Measurements from ENCODE around the gene TEF. TPM values are rescaled to one million over a fixed set of nuclear protein-coding genes. Genes with fewer than 3 reads are reported as not detected.
A peak's percentile ranks its signal among the peaks of the same experiment; 100 is the strongest.

TEF gene
- total and polyA plus RNA-seq, 4 donors: 5.7 to 16.2 (median 10.2) TPM

DNA sequence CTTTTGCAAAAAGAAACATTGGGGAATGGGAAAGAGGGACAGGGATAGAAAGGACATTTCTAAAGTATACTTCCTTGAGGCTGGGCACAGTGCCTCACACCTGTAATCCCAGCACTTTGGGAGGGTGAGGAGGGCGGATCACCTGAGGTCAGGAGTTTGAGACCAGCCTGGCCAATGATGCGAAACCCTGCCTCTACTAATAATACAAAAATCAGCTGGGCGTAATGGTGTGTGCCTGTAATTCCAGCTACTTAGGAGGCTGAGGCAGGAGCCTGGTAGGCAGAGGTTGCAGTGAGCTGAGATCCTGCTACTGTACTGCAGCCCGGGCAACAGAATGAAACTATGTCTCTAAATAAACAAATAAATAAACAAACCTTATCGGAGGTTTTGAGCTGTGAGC is 16.3 kb upstream of the TEF start:
- H3K9ac ChIP-seq (ENCODE audit: low read depth in 1 of 2, low read length in 2 of 2): no peak overlapping the region
- no peaks in the 10 kb centered on the region for H3K9me3 ChIP-seq (ENCODE audit: control insufficient read depth in 4 of 4, low read length in 3 of 4)
- 65% methylated on average over 5 of the region's 5 CpGs for WGBS
- H3K4me3 ChIP-seq (ENCODE audit: low read depth in 1 of 3, low read length in 3 of 3): no peak overlapping the region
- no peak overlapping the region for H3K27ac ChIP-seq (ENCODE audit: low read depth in 1 of 2, low read length in 2 of 2)
- no peak for TF ChIP-seq GABPA (IDR thresholded peaks at IDR 0.05 in 1 of 2, conservative IDR thresholded peaks at IDR 0.05 in 1 of 2)
- TF ChIP-seq YY1 (IDR thresholded peaks at IDR 0.05): no peak
- no peak for TF ChIP-seq HNF4A (conservative IDR thresholded peaks at IDR 0.05)
- no peak for TF ChIP-seq TAF1 (conservative IDR thresholded peaks at IDR 0.05)
- no peak for TF ChIP-seq SP1 (IDR thresholded peaks at IDR 0.05)
- TF ChIP-seq, protein P1, sequence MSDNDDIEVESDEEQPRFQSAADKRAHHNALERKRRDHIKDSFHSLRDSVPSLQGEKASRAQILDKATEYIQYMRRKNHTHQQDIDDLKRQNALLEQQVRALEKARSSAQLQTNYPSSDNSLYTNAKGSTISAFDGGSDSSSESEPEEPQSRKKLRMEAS (IDR thresholded peaks at IDR 0.05): no peak
- TF ChIP-seq FOXA1 (IDR thresholded peaks at IDR 0.05): no peak
- TF ChIP-seq HNF4G (IDR thresholded peaks at IDR 0.05): no peak
- TF ChIP-seq NR2F2 (IDR thresholded peaks at IDR 0.05): no peak
- TF ChIP-seq, protein P2, sequence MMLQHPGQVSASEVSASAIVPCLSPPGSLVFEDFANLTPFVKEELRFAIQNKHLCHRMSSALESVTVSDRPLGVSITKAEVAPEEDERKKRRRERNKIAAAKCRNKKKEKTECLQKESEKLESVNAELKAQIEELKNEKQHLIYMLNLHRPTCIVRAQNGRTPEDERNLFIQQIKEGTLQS (IDR thresholded peaks at IDR 0.05): no peak
- TF ChIP-seq RXRA (IDR thresholded peaks at IDR 0.05): no peak
- no peak for TF ChIP-seq RAD21 (IDR thresholded peaks at IDR 0.05)
- TF ChIP-seq EGR1 (IDR thresholded peaks at IDR 0.05; ENCODE audit: low read depth in 2 of 2): no peak
- no peak for DNase-seq (ENCODE audit: low spot score)
- no peaks in the 10 kb centered on the region for H3K27me3 ChIP-seq (ENCODE audit: control insufficient read depth in 4 of 4, insufficient read depth in 4 of 4, low read length in 3 of 4)
- H3K4me1 ChIP-seq (ENCODE audit: control insufficient read depth in 4 of 4, insufficient read depth in 4 of 4, low read length in 3 of 4): peaks cover 6 to 47% (median 35%) of the 10 kb centered on the region in 4 donors
- H3K36me3 ChIP-seq (ENCODE audit: control insufficient read depth in 4 of 4, insufficient read depth in 3 of 4, low read depth in 1 of 4, low read length in 3 of 4): peaks cover 0 to under 1% (median 0%) of the 10 kb centered on the region in 4 donors

DNA sequence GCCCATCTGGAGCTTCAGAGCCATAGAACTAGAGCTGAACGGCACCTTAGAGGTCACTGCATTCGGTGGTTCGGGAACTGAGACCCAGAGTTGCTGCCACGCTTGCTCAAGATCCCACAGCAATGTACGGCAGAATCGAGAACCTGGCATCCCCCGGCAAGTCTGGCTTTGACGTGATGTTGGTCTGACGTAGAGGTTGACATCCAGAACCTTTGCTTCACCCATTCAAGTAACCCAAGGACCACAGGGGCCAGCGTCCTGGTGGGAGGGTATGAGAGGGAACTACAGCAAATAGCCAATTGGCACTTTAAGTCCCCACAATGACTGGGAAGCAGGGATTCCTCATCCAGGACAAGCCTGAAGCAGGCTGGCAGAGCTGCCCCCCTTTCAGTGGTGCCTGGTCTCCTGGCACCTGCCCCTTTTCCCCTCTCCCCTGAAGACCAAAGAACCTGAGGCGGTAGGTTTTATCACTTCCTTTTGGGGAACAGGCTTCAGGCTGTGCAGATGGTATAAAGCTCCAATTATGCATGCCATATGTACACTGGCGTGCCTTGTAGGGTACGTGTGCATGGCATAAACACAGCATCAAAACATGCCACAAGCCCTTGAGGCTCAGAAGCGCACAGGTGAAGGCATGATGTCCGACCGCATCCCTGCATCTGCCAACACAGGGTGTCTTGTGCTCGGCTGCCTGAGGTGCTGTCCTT is 15.3 kb upstream of the TEF start:
- Histone ChIP-seq H3K27ac (ENCODE audit: low read depth in 1 of 2, low read length in 2 of 2) (peak overlapping the region; percentile 38 to 73), H3K4me1 (ENCODE audit: control insufficient read depth in 4 of 4, insufficient read depth in 4 of 4, low read length in 3 of 4) (peaks cover 6 to 54% (median 40%) of the 10 kb centered on the region in 4 donors), H3K4me3 (ENCODE audit: low read depth in 1 of 3, low read length in 3 of 3) (no peak overlapping the region), H3K9me3 (ENCODE audit: control insufficient read depth in 4 of 4, low read length in 3 of 4) (no peaks in the 10 kb centered on the region), H3K36me3 (ENCODE audit: control insufficient read depth in 4 of 4, insufficient read depth in 3 of 4, low read depth in 1 of 4, low read length in 3 of 4) (peaks cover 0 to 4% (median 0%) of the 10 kb centered on the region in 4 donors), H3K27me3 (ENCODE audit: control insufficient read depth in 4 of 4, insufficient read depth in 4 of 4, low read length in 3 of 4) (no peaks in the 10 kb centered on the region), H3K9ac (ENCODE audit: low read depth in 1 of 2, low read length in 2 of 2) (no peak overlapping the region)
- TF ChIP-seq FOXA1 (IDR thresholded peaks at IDR 0.05) (no peak), NR2F2 (IDR thresholded peaks at IDR 0.05) (no peak), HNF4A (conservative IDR thresholded peaks at IDR 0.05) (no peak), EGR1 (IDR thresholded peaks at IDR 0.05; ENCODE audit: low read depth in 2 of 2) (no peak), RAD21 (IDR thresholded peaks at IDR 0.05) (no peak), SP1 (IDR thresholded peaks at IDR 0.05) (no peak), YY1 (IDR thresholded peaks at IDR 0.05) (no peak), FOXA2 (IDR thresholded peaks at IDR 0.05) (no peak), GABPA (IDR thresholded peaks at IDR 0.05 in 1 of 2, conservative IDR thresholded peaks at IDR 0.05 in 1 of 2) (no peak), TAF1 (conservative IDR thresholded peaks at IDR 0.05) (no peak), RXRA (IDR thresholded peaks at IDR 0.05) (no peak), JUND (IDR thresholded peaks at IDR 0.05) (no peak), HNF4G (IDR thresholded peaks at IDR 0.05) (no peak)
- TF ChIP-seq, protein P3, sequence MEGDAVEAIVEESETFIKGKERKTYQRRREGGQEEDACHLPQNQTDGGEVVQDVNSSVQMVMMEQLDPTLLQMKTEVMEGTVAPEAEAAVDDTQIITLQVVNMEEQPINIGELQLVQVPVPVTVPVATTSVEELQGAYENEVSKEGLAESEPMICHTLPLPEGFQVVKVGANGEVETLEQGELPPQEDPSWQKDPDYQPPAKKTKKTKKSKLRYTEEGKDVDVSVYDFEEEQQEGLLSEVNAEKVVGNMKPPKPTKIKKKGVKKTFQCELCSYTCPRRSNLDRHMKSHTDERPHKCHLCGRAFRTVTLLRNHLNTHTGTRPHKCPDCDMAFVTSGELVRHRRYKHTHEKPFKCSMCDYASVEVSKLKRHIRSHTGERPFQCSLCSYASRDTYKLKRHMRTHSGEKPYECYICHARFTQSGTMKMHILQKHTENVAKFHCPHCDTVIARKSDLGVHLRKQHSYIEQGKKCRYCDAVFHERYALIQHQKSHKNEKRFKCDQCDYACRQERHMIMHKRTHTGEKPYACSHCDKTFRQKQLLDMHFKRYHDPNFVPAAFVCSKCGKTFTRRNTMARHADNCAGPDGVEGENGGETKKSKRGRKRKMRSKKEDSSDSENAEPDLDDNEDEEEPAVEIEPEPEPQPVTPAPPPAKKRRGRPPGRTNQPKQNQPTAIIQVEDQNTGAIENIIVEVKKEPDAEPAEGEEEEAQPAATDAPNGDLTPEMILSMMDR (IDR thresholded peaks at IDR 0.05; ENCODE audit: low read depth, low read length, missing input control): no peak
- TF ChIP-seq, protein P1 (IDR thresholded peaks at IDR 0.05): no peak
- TF ChIP-seq, protein P4, sequence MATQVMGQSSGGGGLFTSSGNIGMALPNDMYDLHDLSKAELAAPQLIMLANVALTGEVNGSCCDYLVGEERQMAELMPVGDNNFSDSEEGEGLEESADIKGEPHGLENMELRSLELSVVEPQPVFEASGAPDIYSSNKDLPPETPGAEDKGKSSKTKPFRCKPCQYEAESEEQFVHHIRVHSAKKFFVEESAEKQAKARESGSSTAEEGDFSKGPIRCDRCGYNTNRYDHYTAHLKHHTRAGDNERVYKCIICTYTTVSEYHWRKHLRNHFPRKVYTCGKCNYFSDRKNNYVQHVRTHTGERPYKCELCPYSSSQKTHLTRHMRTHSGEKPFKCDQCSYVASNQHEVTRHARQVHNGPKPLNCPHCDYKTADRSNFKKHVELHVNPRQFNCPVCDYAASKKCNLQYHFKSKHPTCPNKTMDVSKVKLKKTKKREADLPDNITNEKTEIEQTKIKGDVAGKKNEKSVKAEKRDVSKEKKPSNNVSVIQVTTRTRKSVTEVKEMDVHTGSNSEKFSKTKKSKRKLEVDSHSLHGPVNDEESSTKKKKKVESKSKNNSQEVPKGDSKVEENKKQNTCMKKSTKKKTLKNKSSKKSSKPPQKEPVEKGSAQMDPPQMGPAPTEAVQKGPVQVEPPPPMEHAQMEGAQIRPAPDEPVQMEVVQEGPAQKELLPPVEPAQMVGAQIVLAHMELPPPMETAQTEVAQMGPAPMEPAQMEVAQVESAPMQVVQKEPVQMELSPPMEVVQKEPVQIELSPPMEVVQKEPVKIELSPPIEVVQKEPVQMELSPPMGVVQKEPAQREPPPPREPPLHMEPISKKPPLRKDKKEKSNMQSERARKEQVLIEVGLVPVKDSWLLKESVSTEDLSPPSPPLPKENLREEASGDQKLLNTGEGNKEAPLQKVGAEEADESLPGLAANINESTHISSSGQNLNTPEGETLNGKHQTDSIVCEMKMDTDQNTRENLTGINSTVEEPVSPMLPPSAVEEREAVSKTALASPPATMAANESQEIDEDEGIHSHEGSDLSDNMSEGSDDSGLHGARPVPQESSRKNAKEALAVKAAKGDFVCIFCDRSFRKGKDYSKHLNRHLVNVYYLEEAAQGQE (IDR thresholded peaks at IDR 0.05): no peak
- TF ChIP-seq, protein P2 (IDR thresholded peaks at IDR 0.05): no peak
- TF ChIP-seq, protein P5, sequence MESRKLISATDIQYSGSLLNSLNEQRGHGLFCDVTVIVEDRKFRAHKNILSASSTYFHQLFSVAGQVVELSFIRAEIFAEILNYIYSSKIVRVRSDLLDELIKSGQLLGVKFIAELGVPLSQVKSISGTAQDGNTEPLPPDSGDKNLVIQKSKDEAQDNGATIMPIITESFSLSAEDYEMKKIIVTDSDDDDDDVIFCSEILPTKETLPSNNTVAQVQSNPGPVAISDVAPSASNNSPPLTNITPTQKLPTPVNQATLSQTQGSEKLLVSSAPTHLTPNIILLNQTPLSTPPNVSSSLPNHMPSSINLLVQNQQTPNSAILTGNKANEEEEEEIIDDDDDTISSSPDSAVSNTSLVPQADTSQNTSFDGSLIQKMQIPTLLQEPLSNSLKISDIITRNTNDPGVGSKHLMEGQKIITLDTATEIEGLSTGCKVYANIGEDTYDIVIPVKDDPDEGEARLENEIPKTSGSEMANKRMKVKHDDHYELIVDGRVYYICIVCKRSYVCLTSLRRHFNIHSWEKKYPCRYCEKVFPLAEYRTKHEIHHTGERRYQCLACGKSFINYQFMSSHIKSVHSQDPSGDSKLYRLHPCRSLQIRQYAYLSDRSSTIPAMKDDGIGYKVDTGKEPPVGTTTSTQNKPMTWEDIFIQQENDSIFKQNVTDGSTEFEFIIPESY (IDR thresholded peaks at IDR 0.05): no peak
- 78% methylated on average over 17 of the region's 17 CpGs for WGBS
- no peak for DNase-seq (ENCODE audit: low spot score)
